ENCODE measurements around the gene SLC30A7. TPM values are rescaled to one million over a fixed set of nuclear protein-coding genes. Genes with fewer than 3 reads are reported as not detected.

The SLC30A7 gene
- total RNA-seq, 1 experiment from 2014 or later: 16.1 TPM

GRCh38 chr1:100861379-100861778 is 34.5 kb upstream of the SLC30A7 start:
- H3K36me3 Mint-ChIP-seq (ENCODE audit: insufficient read depth, unreplicated experiment): no peaks in the 10 kb centered on the region
- DNase-seq: no peak
- ChIA-PET CTCF (no interaction called here), POLR2A (no interaction called here)
- no peak overlapping the region for H3K4me3 Mint-ChIP-seq (ENCODE audit: unreplicated experiment)
- no peaks in the 10 kb centered on the region for H3K27me3 Mint-ChIP-seq (ENCODE audit: insufficient read depth, unreplicated experiment)
- intact Hi-C loops (cut with micrococcal nuclease; ENCODE audit: unreplicated experiment): loop anchor here (10.0 kb wide), 1 partner anchor 317 kb away; no protein-coding TSS in a partner anchor
- H3K27me3 ChIP-seq (replicated peaks; ENCODE audit: control insufficient read depth, insufficient read depth, low read length): no peaks in the 10 kb centered on the region
- H3K9me3 ChIP-seq: no peaks in the 10 kb centered on the region
- no peaks in the 10 kb centered on the region for H3K4me1 ChIP-seq
- no peaks in the 10 kb centered on the region for H3K9me3 Mint-ChIP-seq (ENCODE audit: unreplicated experiment)
- BruUV-seq (replicated peaks): no TSS peak
- H3K4me1 Mint-ChIP-seq (ENCODE audit: low read depth, unreplicated experiment): no peaks in the 10 kb centered on the region
- no peaks in the 10 kb centered on the region for H3K36me3 ChIP-seq (ENCODE audit: control insufficient read depth, insufficient read depth, low read length)
- TF ChIP-seq CTCF (IDR thresholded peaks at IDR 0.05; ENCODE audit: insufficient read depth in 1 of 2, low read depth in 1 of 2, low read length in 1 of 2, severe bottlenecking in 1 of 2, unreplicated experiment in 1 of 2): no peak
- H3K27ac Mint-ChIP-seq (ENCODE audit: unreplicated experiment): no peak overlapping the region
- H3K4me3 ChIP-seq (ENCODE audit: low read depth, low read length): no peak overlapping the region

GRCh38 chr1:100862591-100862990 is 33.3 kb upstream of the SLC30A7 start:
- no peak for TF ChIP-seq CTCF (IDR thresholded peaks at IDR 0.05; ENCODE audit: insufficient read depth in 1 of 2, low read depth in 1 of 2, low read length in 1 of 2, severe bottlenecking in 1 of 2, unreplicated experiment in 1 of 2)
- Histone ChIP-seq H3K36me3 (ENCODE audit: control insufficient read depth, insufficient read depth, low read length) (no peaks in the 10 kb centered on the region), H3K9me3 (no peaks in the 10 kb centered on the region), H3K27me3 (replicated peaks; ENCODE audit: control insufficient read depth, insufficient read depth, low read length) (no peaks in the 10 kb centered on the region), H3K4me3 (ENCODE audit: low read depth, low read length) (no peak overlapping the region), H3K4me1 (no peaks in the 10 kb centered on the region)
- DNase-seq: no peak
- BruUV-seq (replicated peaks): no TSS peak
- CTCF ChIA-PET: no interaction called here
- POLR2A ChIA-PET: no interaction called here
- intact Hi-C loops (cut with micrococcal nuclease; ENCODE audit: unreplicated experiment): loop anchor here (10.0 kb wide), 1 partner anchor 318 kb away; no protein-coding TSS in a partner anchor
- no peak overlapping the region for H3K4me3 Mint-ChIP-seq (ENCODE audit: unreplicated experiment)
- H3K27ac Mint-ChIP-seq (ENCODE audit: unreplicated experiment): no peak overlapping the region
- no peaks in the 10 kb centered on the region for H3K27me3 Mint-ChIP-seq (ENCODE audit: insufficient read depth, unreplicated experiment)
- no peaks in the 10 kb centered on the region for H3K4me1 Mint-ChIP-seq (ENCODE audit: low read depth, unreplicated experiment)
- H3K36me3 Mint-ChIP-seq (ENCODE audit: insufficient read depth, unreplicated experiment): no peaks in the 10 kb centered on the region
- H3K9me3 Mint-ChIP-seq (ENCODE audit: unreplicated experiment): no peaks in the 10 kb centered on the region

- H3K36me3 ChIP-seq (ENCODE audit: control insufficient read depth, insufficient read depth, low read length): no peaks in the 10 kb centered on the region
- intact Hi-C loops (cut with micrococcal nuclease; ENCODE audit: unreplicated experiment): loop anchor here (1.0 to 10.0 kb wide), 3 partner anchors 115 to 321 kb away; no protein-coding TSS in a partner anchor
- TF ChIP-seq CTCF (IDR thresholded peaks at IDR 0.05; ENCODE audit: insufficient read depth in 1 of 2, low read depth in 1 of 2, low read length in 1 of 2, severe bottlenecking in 1 of 2, unreplicated experiment in 1 of 2): peak in 1 of 2 experiments; percentile 33
- no peak overlapping the region for H3K27ac Mint-ChIP-seq (ENCODE audit: unreplicated experiment)
- H3K27me3 ChIP-seq (replicated peaks; ENCODE audit: control insufficient read depth, insufficient read depth, low read length): no peaks in the 10 kb centered on the region
- no peak overlapping the region for H3K4me3 Mint-ChIP-seq (ENCODE audit: unreplicated experiment)
- no peaks in the 10 kb centered on the region for H3K4me1 ChIP-seq
- H3K9me3 ChIP-seq: no peaks in the 10 kb centered on the region
- ChIA-PET POLR2A (no interaction called here), CTCF (interaction anchor here (0.6 kb wide), 1 partner anchor 322 kb away, joined by 3 read pairs; no protein-coding TSS in a partner anchor)
- no peak for DNase-seq
- BruUV-seq (replicated peaks): no TSS peak
- no peaks in the 10 kb centered on the region for H3K27me3 Mint-ChIP-seq (ENCODE audit: insufficient read depth, unreplicated experiment)
- H3K4me1 Mint-ChIP-seq (ENCODE audit: low read depth, unreplicated experiment): no peaks in the 10 kb centered on the region
- H3K9me3 Mint-ChIP-seq (ENCODE audit: unreplicated experiment): no peaks in the 10 kb centered on the region
- no peak overlapping the region for H3K4me3 ChIP-seq (ENCODE audit: low read depth, low read length)
- no peaks in the 10 kb centered on the region for H3K36me3 Mint-ChIP-seq (ENCODE audit: insufficient read depth, unreplicated experiment)
These were observed 29.6 kb upstream of the SLC30A7 start for GRCh38 chr1:100866041-100866900.
